ENCODE data around the gene MEGF8. TPM values are rescaled to one million over a fixed set of nuclear protein-coding genes. Genes with fewer than 3 reads are reported as not detected.

The MEGF8 gene
- total and polyA plus RNA-seq, 2 of the 13 experiments (the other 11 are each of a cell fraction or from before 2014, with no cell fraction given) = 4.0 to 8.8 TPM

DNA sequence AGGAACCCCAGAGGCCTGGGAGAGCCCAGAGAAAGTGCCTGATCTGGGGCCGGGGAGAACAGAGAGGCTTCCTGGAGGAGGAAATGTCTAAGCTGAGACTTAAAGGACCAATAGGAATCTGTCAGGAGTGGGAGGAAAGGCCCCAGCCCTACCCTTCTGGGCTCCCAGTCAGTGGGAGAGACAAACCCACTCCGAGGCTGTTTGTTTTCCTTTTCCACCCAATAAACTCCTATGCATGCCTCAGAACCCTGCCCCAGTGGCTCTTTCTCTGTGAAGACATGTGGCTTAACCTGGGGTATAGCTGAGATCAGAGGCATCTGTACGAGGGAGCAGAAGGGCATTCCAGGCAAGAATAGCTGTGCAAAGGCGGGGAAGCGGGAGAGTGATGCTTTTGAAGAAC is 1.9 kb downstream of the MEGF8 start (continued):
- no peak for TF ChIP-seq RFX5 (IDR thresholded peaks at IDR 0.05; ENCODE audit: low read depth, low read length)

DNA sequence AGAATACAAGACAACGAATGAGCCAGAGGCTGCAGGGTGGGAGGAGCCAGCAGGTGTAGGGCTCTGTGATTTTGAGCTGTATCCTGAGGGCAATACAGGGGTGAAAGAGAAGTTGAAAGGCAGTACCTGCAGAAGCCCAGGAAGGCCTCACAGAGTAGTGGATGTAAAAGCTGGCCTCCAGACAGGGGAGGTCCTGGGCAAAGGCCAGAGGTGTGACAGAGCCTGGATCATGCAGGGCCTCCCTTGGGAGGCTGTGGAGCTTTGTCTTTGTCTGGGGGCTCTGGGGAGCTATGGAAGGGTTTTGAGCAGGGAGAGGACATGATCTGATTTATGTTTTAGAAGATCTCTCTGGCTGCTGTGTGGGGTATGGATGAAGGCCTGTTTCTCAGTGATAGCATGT is 2.7 kb downstream of the MEGF8 start:
- peaks cover 21% of the 10 kb centered on the region for H3K79me2 ChIP-seq (ENCODE audit: insufficient read depth, low read length)
- no peaks in the 10 kb centered on the region for H3K9me3 ChIP-seq (ENCODE audit: low read length)
- intact Hi-C loops (cut with micrococcal nuclease; ENCODE audit: unreplicated experiment) (no loop called here), in situ Hi-C loops (cut with HindIII; ENCODE audit: extremely low pct_ligation_motif_present, low pct_unique_long_range_greater_than_20kb) (no loop called here)
- DNase-seq (ENCODE audit: low spot score) (no peak), FAIRE-seq (no peak), ATAC-seq (no peak)
- no peaks in the 10 kb centered on the region; a peak in 1 of 5 replicates for H3K36me3 ChIP-seq (replicated peaks in 1 of 2; ENCODE audit: control insufficient read depth in 1 of 2, insufficient read depth in 2 of 2, low read length in 2 of 2)
- no peak overlapping the region for H2AFZ ChIP-seq (ENCODE audit: low read length)
- POLR2A ChIA-PET = interaction anchor here (0.6 kb wide), 1 partner anchor 20 kb away, joined by 4 read pairs; no protein-coding TSS in a partner anchor
- no peak for TF ChIP-seq ZMYM3 (CRISPR knock-in tag; IDR thresholded peaks at IDR 0.05)
- TF ChIP-seq, protein P1, sequence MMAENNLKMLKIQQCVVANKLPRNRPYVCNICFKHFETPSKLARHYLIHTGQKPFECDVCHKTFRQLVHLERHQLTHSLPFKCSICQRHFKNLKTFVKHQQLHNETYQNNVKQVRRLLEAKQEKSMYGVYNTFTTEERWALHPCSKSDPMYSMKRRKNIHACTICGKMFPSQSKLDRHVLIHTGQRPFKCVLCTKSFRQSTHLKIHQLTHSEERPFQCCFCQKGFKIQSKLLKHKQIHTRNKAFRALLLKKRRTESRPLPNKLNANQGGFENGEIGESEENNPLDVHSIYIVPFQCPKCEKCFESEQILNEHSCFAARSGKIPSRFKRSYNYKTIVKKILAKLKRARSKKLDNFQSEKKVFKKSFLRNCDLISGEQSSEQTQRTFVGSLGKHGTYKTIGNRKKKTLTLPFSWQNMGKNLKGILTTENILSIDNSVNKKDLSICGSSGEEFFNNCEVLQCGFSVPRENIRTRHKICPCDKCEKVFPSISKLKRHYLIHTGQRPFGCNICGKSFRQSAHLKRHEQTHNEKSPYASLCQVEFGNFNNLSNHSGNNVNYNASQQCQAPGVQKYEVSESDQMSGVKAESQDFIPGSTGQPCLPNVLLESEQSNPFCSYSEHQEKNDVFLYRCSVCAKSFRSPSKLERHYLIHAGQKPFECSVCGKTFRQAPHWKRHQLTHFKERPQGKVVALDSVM (CRISPR knock-in tag; IDR thresholded peaks at IDR 0.05) = 0 out of 2 replicates have a peak, but pooled peaks have one; percentile 25
- H3K4me2 ChIP-seq (ENCODE audit: low read depth, low read length) = peak overlapping the region; percentile 12; the same call in 1 of the 2 replicates
- H3K27me3 ChIP-seq (ENCODE audit: control insufficient read depth in 1 of 2, insufficient read depth in 2 of 2, low read length in 2 of 2) = no peaks in the 10 kb centered on the region; a peak in 1 of 5 replicates
- no peak overlapping the region for H3K27ac ChIP-seq (ENCODE audit: extremely low read length, insufficient read depth, low read length)
- H4K20me1 ChIP-seq (ENCODE audit: insufficient read depth, low read length) = no peaks in the 10 kb centered on the region
- no TSS peak for BruUV-seq (replicated peaks)
- CTCF ChIA-PET (ENCODE audit: low intra/inter-chr PET ratio, low total read pairs) = no interaction called here
- WGBS (ENCODE audit: low lambda C conversion rate) = 39% methylated on average over 1 of the region's 1 CpG
- H3K4me1 ChIP-seq (ENCODE audit: insufficient read depth, low read length) = peaks cover 31% of the 10 kb centered on the region
- no peak overlapping the region for H3K9ac ChIP-seq (ENCODE audit: insufficient read depth, low read depth, low read length)
- H3K4me3 ChIP-seq (replicated peaks in 1 of 3; ENCODE audit: insufficient read depth in 1 of 3, low read depth in 2 of 3, low read length in 3 of 3) = no peak overlapping the region

DNA sequence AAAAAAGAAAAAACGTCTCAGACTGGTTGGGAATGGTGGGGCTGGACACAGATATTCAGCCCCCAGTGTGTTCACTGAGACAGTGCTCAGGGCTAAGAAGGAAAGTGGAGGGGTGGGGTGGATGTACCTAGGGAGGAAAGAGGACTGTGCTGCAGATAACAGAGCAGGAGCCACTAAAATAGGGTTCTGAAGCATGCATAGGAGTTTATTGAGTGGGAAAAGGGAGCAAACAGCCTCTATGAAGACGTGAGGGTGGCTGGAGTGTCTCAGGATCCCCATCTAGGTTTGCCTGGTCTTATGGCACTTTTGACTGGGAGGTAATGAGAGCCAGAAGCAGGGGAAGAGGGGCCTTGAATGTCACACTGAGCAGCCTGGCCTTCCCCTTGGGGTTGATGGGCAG is 3.4 kb downstream of the MEGF8 start:
- WGBS (ENCODE audit: low lambda C conversion rate) = 76% methylated on average over 2 of the region's 2 CpGs
- intact Hi-C loops (cut with micrococcal nuclease; ENCODE audit: unreplicated experiment) = no loop called here
- FAIRE-seq = no peak

More for the DNA sequence above, 3.4 kb downstream of the MEGF8 start:
- Histone ChIP-seq H3K4me2 (ENCODE audit: low read depth, low read length) (no peak overlapping the region), H3K79me2 (ENCODE audit: insufficient read depth, low read length) (peaks cover 21% of the 10 kb centered on the region), H3K9me3 (ENCODE audit: low read length) (no peaks in the 10 kb centered on the region), H4K20me1 (ENCODE audit: insufficient read depth, low read length) (no peaks in the 10 kb centered on the region), H3K9ac (ENCODE audit: insufficient read depth, low read depth, low read length) (no peak overlapping the region), H3K27ac (ENCODE audit: extremely low read length, insufficient read depth, low read length) (no peak overlapping the region), H3K27me3 (ENCODE audit: control insufficient read depth in 1 of 2, insufficient read depth in 2 of 2, low read length in 2 of 2) (no peaks in the 10 kb centered on the region; a peak in 1 of 5 replicates), H3K4me1 (ENCODE audit: insufficient read depth, low read length) (peaks cover 36% of the 10 kb centered on the region), H2AFZ (ENCODE audit: low read length) (no peak overlapping the region), H3K36me3 (replicated peaks in 1 of 2; ENCODE audit: control insufficient read depth in 1 of 2, insufficient read depth in 2 of 2, low read length in 2 of 2) (peaks cover 0 to 5% of the 10 kb centered on the region in 2 experiments; a peak in 2 of 5 replicates), H3K4me3 (replicated peaks in 1 of 3; ENCODE audit: insufficient read depth in 1 of 3, low read depth in 2 of 3, low read length in 3 of 3) (no peak overlapping the region)
- DNase-seq (ENCODE audit: low spot score) (no peak), ATAC-seq (no peak)
- in situ Hi-C loops (cut with HindIII; ENCODE audit: extremely low pct_ligation_motif_present, low pct_unique_long_range_greater_than_20kb) = no loop called here
- CTCF ChIA-PET (ENCODE audit: low intra/inter-chr PET ratio, low total read pairs) = no interaction called here
- no TSS peak for BruUV-seq (replicated peaks)
- POLR2A ChIA-PET = no interaction called here
- TF ChIP-seq MED13 (CRISPR knock-in tag; IDR thresholded peaks at IDR 0.05) (no peak), CHD4 (IDR thresholded peaks at IDR 0.05; ENCODE audit: borderline replicate concordance, low read length) (no peak), ZNF337 (CRISPR knock-in tag; IDR thresholded peaks at IDR 0.05; ENCODE audit: borderline replicate concordance, low read depth) (no peak)
